Trophoblast cell (in vitro differentiated cells and primary cell): ENCODE data around the gene ATP6V0A1.

Experiments
- DNase-seq, 2 donors: peaks; one replicate each; pipeline ENCODE4 v3.0.0-alpha.2; 2016
- H2AFZ ChIP-seq: 2 replicates; pipeline ENCODE4 v1.6.1; 2013; ENCODE audit warnings: low read length, moderate library complexity, mild to moderate bottlenecking; ENCODE audit not compliant: insufficient read depth, poor library complexity
- H2AK5ac ChIP-seq: 2 replicates; pipeline ENCODE4 v1.6.1; 2013; ENCODE audit warnings: mild to moderate bottlenecking, low read length
- H2BK120ac ChIP-seq: 2 replicates; pipeline ENCODE4 v1.6.1; 2013; ENCODE audit warnings: low read length, mild to moderate bottlenecking, moderate library complexity; ENCODE audit not compliant: insufficient read depth, poor library complexity
- H2BK12ac ChIP-seq: 2 replicates; pipeline ENCODE4 v1.6.1; 2013; ENCODE audit warnings: mild to moderate bottlenecking, low read length, moderate library complexity
- H2BK5ac ChIP-seq: 2 replicates; pipeline ENCODE4 v1.6.1; 2013; ENCODE audit warnings: low read length, low read depth, moderate library complexity, mild to moderate bottlenecking; ENCODE audit not compliant: poor library complexity
- H3K14ac ChIP-seq: 2 replicates; pipeline ENCODE4 v1.6.1; 2013; ENCODE audit warnings: mild to moderate bottlenecking, low read length
- H3K18ac ChIP-seq: 2 replicates; pipeline ENCODE4 v1.6.1; 2013; ENCODE audit warnings: mild to moderate bottlenecking, low read length
- H3K23ac ChIP-seq: 2 replicates; pipeline ENCODE4 v1.6.1; 2013; ENCODE audit warnings: low read length
- H3K27ac ChIP-seq: 2 replicates; pipeline ENCODE4 v1.5.1; 2013; ENCODE audit warnings: low read depth, mild to moderate bottlenecking, inconsistent platforms, low read length, moderate library complexity
- H3K27me3 ChIP-seq: 2 replicates; pipeline ENCODE4 v1.6.1; 2013; ENCODE audit warnings: inconsistent platforms, mild to moderate bottlenecking, low read length, moderate library complexity; ENCODE audit not compliant: insufficient read depth
- H3K36me3 ChIP-seq, 2 experiments: 1 replicate in 1 of 2; 2 replicates in 1 of 2; pipeline ENCODE4 v1.6.1; 2013; ENCODE audit warnings: low read length in 2 of 2, mild to moderate bottlenecking in 2 of 2, moderate library complexity in 1 of 2; ENCODE audit not compliant: insufficient read depth in 2 of 2, control insufficient read depth in 1 of 2
- H3K4ac ChIP-seq: 2 replicates; pipeline ENCODE4 v1.6.1; 2013; ENCODE audit warnings: low read depth, mild to moderate bottlenecking, low read length, moderate library complexity
- H3K4me1 ChIP-seq, 2 experiments: 1 replicate in 1 of 2; 2 replicates in 1 of 2; pipeline ENCODE4 v1.6.1; 2013; ENCODE audit warnings: low read length in 2 of 2, mild to moderate bottlenecking in 2 of 2, moderate library complexity in 1 of 2; ENCODE audit not compliant: insufficient read depth in 2 of 2, control insufficient read depth in 1 of 2
- H3K4me2 ChIP-seq: 2 replicates; pipeline ENCODE4 v1.6.1; 2013; ENCODE audit warnings: inconsistent platforms, mild to moderate bottlenecking, low read length, moderate library complexity
- H3K4me3 ChIP-seq: 2 replicates; pipeline ENCODE4 v1.5.1; 2013; ENCODE audit warnings: mild to moderate bottlenecking, low read depth, low read length, inconsistent platforms
- H3K79me1 ChIP-seq: one replicate; pipeline ENCODE4 v1.6.1; 2013; ENCODE audit warnings: low read length
- H3K79me2 ChIP-seq: 2 replicates; pipeline ENCODE4 v1.6.1; 2013; ENCODE audit warnings: low read length, mild to moderate bottlenecking; ENCODE audit not compliant: control insufficient read depth, insufficient read depth, poor library complexity
- H3K9ac ChIP-seq: 2 replicates; pipeline ENCODE4 v1.6.1; 2013; ENCODE audit warnings: mild to moderate bottlenecking, low read length
- H3K9me3 ChIP-seq: 2 replicates; pipeline ENCODE4 v1.6.1; 2013; ENCODE audit warnings: low read depth, mild to moderate bottlenecking, control low read depth, inconsistent platforms, low read length; ENCODE audit not compliant: insufficient read depth
- H4K12ac ChIP-seq: 2 replicates; pipeline ENCODE4 v1.6.1; 2013; ENCODE audit warnings: low read depth, mild to moderate bottlenecking, low read length, moderate library complexity
- H4K8ac ChIP-seq: 2 replicates; pipeline ENCODE4 v1.6.1; 2013; ENCODE audit warnings: low read depth, mild to moderate bottlenecking, low read length, moderate library complexity
- H4K91ac ChIP-seq: one replicate; pipeline ENCODE4 v1.6.1; 2013; ENCODE audit warnings: low read depth, mild to moderate bottlenecking, low read length, moderate library complexity
- WGBS: extraction: QIAGEN DNeasy Blood & Tissue Kit; methylation state at CpG from one replicate; pipeline ENCODE4 v1.1.7; 2013; ENCODE audit warnings: missing lambda C conversion rate; ENCODE audit not compliant: insufficient read length, insufficient coverage; ENCODE audit errors: extremely low coverage; 5-methylcytosine and 5-hydroxymethylcytosine counted together

ATP6V0A1 gene

DNA sequence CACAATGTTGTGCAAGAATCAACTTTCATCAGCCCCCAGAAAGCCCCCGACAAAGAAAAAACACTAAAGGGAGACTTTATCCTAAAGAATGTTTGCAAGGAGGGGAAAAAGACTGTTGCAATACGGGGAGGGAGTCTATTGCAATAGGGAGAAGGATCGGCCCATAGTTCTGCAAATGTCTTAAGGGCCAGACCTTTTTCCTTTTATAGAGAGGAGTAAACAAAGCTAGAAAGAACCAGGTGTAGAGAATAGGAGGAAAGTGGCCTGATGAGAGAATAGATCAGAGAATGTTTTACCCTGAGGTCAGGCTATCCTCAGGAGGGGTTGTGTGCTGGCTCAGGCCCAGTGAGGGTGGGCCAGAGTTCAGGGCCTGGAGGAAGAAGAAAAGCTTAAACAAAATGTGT is 26.9 kb upstream of the ATP6V0A1 start:
- H2BK120ac ChIP-seq, result no peak overlapping the region
- no peak overlapping the region for H4K8ac ChIP-seq
- H3K23ac ChIP-seq, result no peak overlapping the region
- H2BK12ac ChIP-seq, result peak overlapping the region; percentile 55
- no peak overlapping the region for H3K4me2 ChIP-seq
- H2AK5ac ChIP-seq, result no peak overlapping the region
- no peak overlapping the region for H3K4me3 ChIP-seq
- no peak overlapping the region for H3K14ac ChIP-seq
- H4K91ac ChIP-seq, result peak overlapping the region; percentile 28
- H3K27me3 ChIP-seq, result no peaks in the 10 kb centered on the region
- no peaks in the 10 kb centered on the region for H3K79me2 ChIP-seq
- H3K9me3 ChIP-seq, result no peaks in the 10 kb centered on the region
- no peak overlapping the region for H3K4ac ChIP-seq
- H3K9ac ChIP-seq, result no peak overlapping the region
- H2AFZ ChIP-seq, result no peak overlapping the region
- no peak overlapping the region for H3K18ac ChIP-seq
- no peaks in the 10 kb centered on the region for H3K36me3 ChIP-seq
- DNase-seq, result peak in 1 of 2 donors; percentile 66
- peak overlapping the region; percentile 29 for H2BK5ac ChIP-seq
- no CpG with 5 or more reads among the region's 3 CpGs for WGBS
- no peaks in the 10 kb centered on the region for H3K79me1 ChIP-seq
- H3K4me1 ChIP-seq, result peaks cover 4 to 12% of the 10 kb centered on the region in 2 experiments
- no peak overlapping the region for H4K12ac ChIP-seq
- H3K27ac ChIP-seq, result peak overlapping the region; percentile 70

DNA sequence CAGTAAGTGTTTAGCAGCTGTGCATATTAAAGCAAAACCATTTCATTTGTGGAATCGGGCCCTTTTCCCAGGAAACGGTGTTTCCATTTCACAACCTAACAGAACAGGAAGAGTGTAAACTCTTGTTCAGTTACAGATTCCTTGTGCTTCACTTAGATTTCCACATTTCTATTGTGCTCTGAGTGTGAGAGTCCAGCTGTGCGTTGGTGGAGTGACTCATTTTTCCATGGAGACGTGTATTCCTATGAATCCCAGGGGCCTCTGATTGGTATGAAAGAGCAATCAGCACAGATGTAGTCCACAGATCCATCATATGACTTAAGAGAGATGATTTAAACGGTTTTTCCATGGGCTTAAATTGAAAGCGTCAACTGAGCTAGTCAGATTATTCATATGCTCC is 22.3 kb upstream of the ATP6V0A1 start:
- Histone ChIP-seq H3K27me3 (no peaks in the 10 kb centered on the region), H3K79me2 (no peaks in the 10 kb centered on the region), H3K4me3 (no peak overlapping the region), H2BK5ac (no peak overlapping the region), H3K9me3 (no peaks in the 10 kb centered on the region), H4K8ac (no peak overlapping the region), H3K23ac (no peak overlapping the region), H4K91ac (no peak overlapping the region), H3K79me1 (no peaks in the 10 kb centered on the region), H3K4ac (no peak overlapping the region), H2BK120ac (no peak overlapping the region), H3K27ac (no peak overlapping the region), H3K4me1 (peaks cover 2 to 6% of the 10 kb centered on the region in 2 experiments), H3K18ac (no peak overlapping the region), H3K4me2 (no peak overlapping the region), H3K9ac (no peak overlapping the region), H2AFZ (no peak overlapping the region), H4K12ac (no peak overlapping the region), H3K14ac (no peak overlapping the region), H3K36me3 (no peaks in the 10 kb centered on the region), H2BK12ac (no peak overlapping the region), H2AK5ac (no peak overlapping the region)
- no CpG with 5 or more reads among the region's 6 CpGs for WGBS
- peak in 1 of 2 donors; percentile 22 for DNase-seq

DNA sequence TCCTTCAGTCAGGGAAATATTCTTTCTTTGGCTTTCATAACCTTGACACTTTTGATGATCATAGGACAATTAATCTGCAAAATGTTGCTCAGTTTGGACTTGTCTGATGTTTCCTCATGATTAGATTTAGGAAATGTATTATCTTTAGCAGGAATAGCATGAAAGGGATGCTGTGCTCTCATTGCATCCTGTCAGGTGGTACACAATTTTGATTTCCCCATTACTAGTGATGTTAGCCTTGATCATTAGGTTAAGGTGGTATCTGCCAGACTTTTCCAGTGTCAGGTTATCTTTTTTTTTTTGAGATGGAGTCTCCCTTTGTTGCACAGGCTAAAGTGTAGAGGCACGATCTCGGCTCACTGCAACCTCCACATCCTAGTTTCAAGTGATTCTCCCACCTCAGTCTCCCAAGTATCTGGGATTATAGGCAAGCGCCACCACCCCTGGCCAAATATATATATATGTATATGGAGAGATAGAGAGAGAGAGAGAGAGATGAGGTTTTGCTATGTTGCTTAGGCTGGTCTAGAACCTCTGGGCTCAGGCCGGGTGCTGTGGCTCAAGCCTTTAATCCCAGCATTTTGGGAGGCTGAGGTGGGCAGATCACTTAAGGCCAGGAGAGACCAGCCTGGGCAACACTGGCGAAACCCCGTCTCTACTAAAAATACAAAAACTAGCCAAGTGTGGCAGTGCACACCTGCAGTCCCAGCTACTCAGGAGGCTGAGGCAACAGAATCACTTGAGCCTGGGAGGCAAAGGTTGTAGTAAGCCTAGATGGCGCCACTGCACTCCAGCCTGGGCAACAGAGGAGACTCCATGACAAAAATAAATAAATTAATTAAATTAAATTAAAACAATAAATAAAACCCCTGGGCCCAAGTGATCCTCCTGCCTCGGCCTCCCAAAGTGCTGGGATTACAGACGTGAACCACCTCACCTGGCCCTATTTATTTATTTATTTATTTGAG is 19.8 kb upstream of the ATP6V0A1 start:
- Histone ChIP-seq H2BK120ac (no peak overlapping the region), H3K4ac (no peak overlapping the region), H3K4me1 (no peaks in the 10 kb centered on the region), H3K36me3 (no peaks in the 10 kb centered on the region), H3K9ac (no peak overlapping the region), H4K91ac (no peak overlapping the region), H2AK5ac (no peak overlapping the region), H3K18ac (no peak overlapping the region), H3K23ac (no peak overlapping the region), H3K79me2 (no peaks in the 10 kb centered on the region), H3K79me1 (no peaks in the 10 kb centered on the region), H2AFZ (no peak overlapping the region), H3K14ac (no peak overlapping the region), H4K12ac (no peak overlapping the region), H2BK5ac (no peak overlapping the region), H3K4me3 (no peak overlapping the region), H2BK12ac (no peak overlapping the region), H4K8ac (no peak overlapping the region), H3K27ac (no peak overlapping the region), H3K9me3 (no peaks in the 10 kb centered on the region), H3K4me2 (no peak overlapping the region), H3K27me3 (no peaks in the 10 kb centered on the region)
- WGBS, result no CpG with 5 or more reads among the region's 9 CpGs
- DNase-seq, result no peak

DNA sequence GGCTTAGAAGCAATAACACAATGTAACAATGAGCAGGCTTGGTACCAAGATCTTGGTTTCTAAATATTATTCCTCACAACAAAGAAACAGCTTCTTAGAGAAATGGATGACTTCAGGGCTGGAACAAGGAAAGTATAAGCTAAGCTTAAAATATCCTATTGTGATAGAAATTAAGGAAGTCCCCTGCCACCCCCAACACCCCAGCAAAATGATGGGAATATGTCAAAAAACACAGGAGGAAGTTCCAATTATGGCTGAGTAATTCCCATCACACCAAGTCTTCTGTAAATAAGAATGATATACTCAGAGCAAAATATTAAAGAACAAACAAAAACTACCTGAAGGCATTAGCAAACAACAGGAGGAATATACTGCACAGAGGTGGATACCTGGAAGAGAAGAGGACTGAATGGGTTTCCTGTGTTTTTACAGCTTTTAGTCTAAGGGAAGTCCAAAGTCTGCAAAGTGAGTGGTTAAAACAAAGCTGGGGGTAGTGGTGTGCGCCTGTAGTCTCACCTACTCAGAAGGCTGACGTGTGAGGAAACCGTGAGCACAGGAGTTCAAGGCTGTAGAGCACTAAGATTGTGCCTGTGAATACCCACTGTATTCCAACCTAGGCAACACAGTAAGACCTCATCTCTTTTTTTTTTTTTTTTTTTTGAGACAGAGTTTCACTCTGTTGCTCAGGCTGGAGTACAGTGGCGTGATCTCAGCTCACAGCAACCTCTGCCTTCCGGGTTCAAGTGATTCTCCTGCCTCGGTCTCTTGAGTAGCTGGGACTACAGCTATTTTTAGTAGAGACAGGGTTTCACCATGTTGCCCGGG is 17.1 kb upstream of the ATP6V0A1 start:
- Histone ChIP-seq H2BK120ac (no peak overlapping the region), H3K4ac (no peak overlapping the region), H3K9me3 (no peaks in the 10 kb centered on the region), H2AFZ (no peak overlapping the region), H3K23ac (no peak overlapping the region), H3K27ac (no peak overlapping the region), H3K27me3 (no peaks in the 10 kb centered on the region), H3K4me3 (no peak overlapping the region), H3K36me3 (no peaks in the 10 kb centered on the region), H4K91ac (peak overlapping the region; percentile 14), H2BK5ac (no peak overlapping the region), H2BK12ac (peak overlapping the region; percentile 64), H3K79me1 (no peaks in the 10 kb centered on the region), H3K79me2 (no peaks in the 10 kb centered on the region), H3K9ac (no peak overlapping the region), H3K14ac (no peak overlapping the region), H4K8ac (no peak overlapping the region), H3K18ac (no peak overlapping the region), H3K4me2 (no peak overlapping the region), H3K4me1 (no peaks in the 10 kb centered on the region), H2AK5ac (no peak overlapping the region), H4K12ac (no peak overlapping the region)
- DNase-seq, result no peak
- no CpG with 5 or more reads among the region's 7 CpGs for WGBS
